Testis (tissue), 2 donors: Measurements from ENCODE around the gene USP1.

Experiments used
- POLR2A ChIP-seq: fragments of 450-650 bp; IDR thresholded peaks from one replicate; pipeline ENCODE4 v1.6.1; 2017; ENCODE audit warnings: antibody characterized with exemption, mild to moderate bottlenecking, moderate library complexity
- TF ChIP-seq, protein P1 (sequence below), 3 experiments: fragments of 450-650 bp in 2 of 3; fragments of 200-600 bp in 1 of 3; sonication (generic) in 1 of 3; IDR thresholded peaks; one replicate each; pipeline ENCODE4 v1.5.1; 2016 to 2019; ENCODE audit warnings: antibody characterized with exemption in 3 of 3, mild to moderate bottlenecking in 2 of 3, moderate library complexity in 1 of 3

DNA sequence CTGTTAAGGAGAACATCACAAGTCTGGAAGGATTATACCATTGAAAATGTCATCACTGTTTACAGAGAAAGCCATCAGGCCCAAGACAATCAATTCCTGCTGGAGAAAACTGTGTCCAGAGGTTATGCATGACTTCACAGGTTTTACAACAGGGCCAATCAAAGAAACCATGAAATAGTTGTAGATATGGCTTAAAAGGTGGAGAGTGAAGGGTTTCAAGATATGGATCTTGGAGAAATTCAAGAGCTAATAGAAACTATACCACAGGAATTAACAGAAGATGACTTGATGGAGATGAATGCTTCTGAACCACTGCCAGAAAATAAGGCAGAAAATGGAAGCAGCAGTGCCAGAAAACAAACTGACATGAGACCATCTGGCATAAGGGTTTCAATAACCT is 30.2 kb downstream of the USP1 start:
- TF ChIP-seq, protein P1, sequence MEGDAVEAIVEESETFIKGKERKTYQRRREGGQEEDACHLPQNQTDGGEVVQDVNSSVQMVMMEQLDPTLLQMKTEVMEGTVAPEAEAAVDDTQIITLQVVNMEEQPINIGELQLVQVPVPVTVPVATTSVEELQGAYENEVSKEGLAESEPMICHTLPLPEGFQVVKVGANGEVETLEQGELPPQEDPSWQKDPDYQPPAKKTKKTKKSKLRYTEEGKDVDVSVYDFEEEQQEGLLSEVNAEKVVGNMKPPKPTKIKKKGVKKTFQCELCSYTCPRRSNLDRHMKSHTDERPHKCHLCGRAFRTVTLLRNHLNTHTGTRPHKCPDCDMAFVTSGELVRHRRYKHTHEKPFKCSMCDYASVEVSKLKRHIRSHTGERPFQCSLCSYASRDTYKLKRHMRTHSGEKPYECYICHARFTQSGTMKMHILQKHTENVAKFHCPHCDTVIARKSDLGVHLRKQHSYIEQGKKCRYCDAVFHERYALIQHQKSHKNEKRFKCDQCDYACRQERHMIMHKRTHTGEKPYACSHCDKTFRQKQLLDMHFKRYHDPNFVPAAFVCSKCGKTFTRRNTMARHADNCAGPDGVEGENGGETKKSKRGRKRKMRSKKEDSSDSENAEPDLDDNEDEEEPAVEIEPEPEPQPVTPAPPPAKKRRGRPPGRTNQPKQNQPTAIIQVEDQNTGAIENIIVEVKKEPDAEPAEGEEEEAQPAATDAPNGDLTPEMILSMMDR (IDR thresholded peaks at IDR 0.05), result no peak
- TF ChIP-seq POLR2A, result no peak
